GM18511 (cell line): ENCODE results near the gene GAS2L1.

Experiments
- ATAC-seq: cut with Tn5 transposase; IDR thresholded peaks from one replicate; pipeline ENCODE4 v1.9.1; 2021; ENCODE audit warnings: mild to moderate bottlenecking, moderate library complexity; ENCODE audit not compliant: unreplicated experiment

The GAS2L1 gene

GRCh38 chr22:29325785-29326315 lies 19.4 kb downstream of the GAS2L1 start:
- ATAC-seq, result no peak

GRCh38 chr22:29326481-29326880 lies 20.0 kb downstream of the GAS2L1 start:
- ATAC-seq, result no peak

GRCh38 chr22:29327089-29327764 lies 20.8 kb downstream of the GAS2L1 start:
- ATAC-seq, result no peak

- ATAC-seq, result no peak
Observed at GRCh38 chr22:29328055-29328454, 21.6 kb downstream of the GAS2L1 start.

- ATAC-seq, result no peak
Observed at GRCh38 chr22:29328566-29329500, 22.4 kb downstream of the GAS2L1 start.

GRCh38 chr22:29329581-29329980 lies 23.1 kb downstream of the GAS2L1 start:
- no peak for ATAC-seq

- no peak for ATAC-seq
Observed at GRCh38 chr22:29330291-29330690, 23.8 kb downstream of the GAS2L1 start.

- ATAC-seq, result no peak
Observed at GRCh38 chr22:29330753-29331152, 24.3 kb downstream of the GAS2L1 start.

- no peak for ATAC-seq
Observed at GRCh38 chr22:29331213-29331612, 24.8 kb downstream of the GAS2L1 start.

GRCh38 chr22:29331658-29332300 lies 25.3 kb downstream of the GAS2L1 start:
- ATAC-seq, result no peak

GRCh38 chr22:29332886-29333496 lies 26.5 kb downstream of the GAS2L1 start:
- ATAC-seq, result no peak

- ATAC-seq, result no peak
Observed at GRCh38 chr22:29334148-29334547, 27.7 kb downstream of the GAS2L1 start.

- ATAC-seq, result no peak
Observed at GRCh38 chr22:29334696-29335344, 28.4 kb downstream of the GAS2L1 start.

- ATAC-seq, result no peak
Observed at GRCh38 chr22:29335656-29336055, 29.2 kb downstream of the GAS2L1 start.

- no peak for ATAC-seq
Observed at GRCh38 chr22:29336751-29337490, 30.5 kb downstream of the GAS2L1 start.

- ATAC-seq, result no peak
Observed at GRCh38 chr22:29337631-29338284, 31.3 kb downstream of the GAS2L1 start.

GRCh38 chr22:29338398-29338797 lies 31.9 kb downstream of the GAS2L1 start:
- ATAC-seq, result no peak

- ATAC-seq, result no peak
Observed at GRCh38 chr22:29339381-29340235, 33.2 kb downstream of the GAS2L1 start.
